A549 (cell line): Measurements from ENCODE around the gene ZYG11B.

Experiments used
- KDM1A ChIP-seq: fragments of 200-600 bp; sonication (generic); IDR thresholded peaks from 2 replicates; pipeline ENCODE4 v1.6.1; 2016; ENCODE audit warnings: low read depth, mild to moderate bottlenecking
- TP53 ChIP-seq: fragments of 250-450 bp; sonication (Bioruptor Pico); IDR thresholded peaks from 2 replicates; pipeline ENCODE4 v1.5.0; 2021; ENCODE audit warnings: mild to moderate bottlenecking, moderate library complexity
- TF ChIP-seq, protein P1 (sequence below): fragments of >200 bp; sonication (Bioruptor Twin); formaldehyde crosslinking; IDR thresholded peaks from 3 replicates; pipeline ENCODE4 v1.5.1; 2016
- TF ChIP-seq, protein P2 (sequence below): fragments of 450-650 bp; IDR thresholded peaks from 2 replicates; pipeline ENCODE4 v1.6.1; 2014; ENCODE audit warnings: antibody characterized with exemption

DNA sequence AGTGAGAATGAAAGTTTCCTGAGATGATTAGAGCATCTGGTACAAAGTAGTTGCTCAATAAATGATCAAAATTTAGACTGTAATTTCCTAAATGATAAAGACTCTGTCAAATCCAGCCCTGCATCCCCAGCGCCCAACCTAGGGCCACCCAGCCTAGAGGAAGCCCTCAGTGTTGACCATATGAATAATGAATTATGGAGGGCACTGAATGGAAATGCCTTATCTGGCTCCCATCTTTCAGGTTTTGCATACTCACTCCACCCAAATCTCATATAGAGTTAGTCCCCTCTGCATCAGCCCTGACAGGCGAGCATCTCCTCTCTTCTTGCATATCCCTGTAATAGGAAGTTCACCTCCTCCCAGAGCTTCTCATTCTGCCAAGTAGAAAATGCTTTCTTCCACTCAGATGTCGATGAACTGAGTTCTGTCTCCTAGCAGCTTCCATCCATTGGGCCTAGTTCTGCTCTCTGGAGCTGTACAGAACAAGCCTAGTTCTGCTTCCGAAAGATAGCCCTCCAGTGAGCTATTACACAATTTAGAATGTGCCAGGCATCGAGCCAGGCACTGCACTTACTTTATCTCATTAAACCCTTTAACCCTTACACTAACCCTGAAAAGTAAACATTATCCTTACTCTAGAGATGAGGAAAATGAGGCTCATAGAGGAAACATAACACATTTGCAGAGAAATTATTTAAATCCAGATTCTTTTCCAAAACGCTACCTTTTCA is 49.0 kb upstream of the ZYG11B start:
- TF ChIP-seq TP53 (CRISPR knock-in tag) (no peak), KDM1A (no peak)
- TF ChIP-seq, protein P1, sequence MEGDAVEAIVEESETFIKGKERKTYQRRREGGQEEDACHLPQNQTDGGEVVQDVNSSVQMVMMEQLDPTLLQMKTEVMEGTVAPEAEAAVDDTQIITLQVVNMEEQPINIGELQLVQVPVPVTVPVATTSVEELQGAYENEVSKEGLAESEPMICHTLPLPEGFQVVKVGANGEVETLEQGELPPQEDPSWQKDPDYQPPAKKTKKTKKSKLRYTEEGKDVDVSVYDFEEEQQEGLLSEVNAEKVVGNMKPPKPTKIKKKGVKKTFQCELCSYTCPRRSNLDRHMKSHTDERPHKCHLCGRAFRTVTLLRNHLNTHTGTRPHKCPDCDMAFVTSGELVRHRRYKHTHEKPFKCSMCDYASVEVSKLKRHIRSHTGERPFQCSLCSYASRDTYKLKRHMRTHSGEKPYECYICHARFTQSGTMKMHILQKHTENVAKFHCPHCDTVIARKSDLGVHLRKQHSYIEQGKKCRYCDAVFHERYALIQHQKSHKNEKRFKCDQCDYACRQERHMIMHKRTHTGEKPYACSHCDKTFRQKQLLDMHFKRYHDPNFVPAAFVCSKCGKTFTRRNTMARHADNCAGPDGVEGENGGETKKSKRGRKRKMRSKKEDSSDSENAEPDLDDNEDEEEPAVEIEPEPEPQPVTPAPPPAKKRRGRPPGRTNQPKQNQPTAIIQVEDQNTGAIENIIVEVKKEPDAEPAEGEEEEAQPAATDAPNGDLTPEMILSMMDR = no peak
- TF ChIP-seq, protein P2, sequence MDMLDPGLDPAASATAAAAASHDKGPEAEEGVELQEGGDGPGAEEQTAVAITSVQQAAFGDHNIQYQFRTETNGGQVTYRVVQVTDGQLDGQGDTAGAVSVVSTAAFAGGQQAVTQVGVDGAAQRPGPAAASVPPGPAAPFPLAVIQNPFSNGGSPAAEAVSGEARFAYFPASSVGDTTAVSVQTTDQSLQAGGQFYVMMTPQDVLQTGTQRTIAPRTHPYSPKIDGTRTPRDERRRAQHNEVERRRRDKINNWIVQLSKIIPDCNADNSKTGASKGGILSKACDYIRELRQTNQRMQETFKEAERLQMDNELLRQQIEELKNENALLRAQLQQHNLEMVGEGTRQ = no peak
